Right lobe of liver (tissue), 6 donors: Measurements from ENCODE around the gene ANAPC15. TPM values are rescaled to one million over a fixed set of nuclear protein-coding genes. Genes with fewer than 3 reads are reported as not detected.
A peak's percentile ranks its signal among the peaks of the same experiment; 100 is the strongest.

Source experiments
- ATAC-seq, 4 donors: fragments of 200-7000 bp; cut with Tn5 transposase; one replicate each; pipeline ENCODE4 v1.9.1; 2020; ENCODE audit warnings: mild to moderate bottlenecking in 4 of 4, moderate library complexity in 4 of 4
- DNase-seq, 3 donors: peaks; one replicate each; pipeline ENCODE4 v3.0.0-alpha.2; 2020
- H3K27ac ChIP-seq, 3 donors: fragments of 200-600 bp; one replicate each; pipeline ENCODE4 v1.8.0; 2022
- H3K27me3 ChIP-seq, 2 donors: fragments of 200-600 bp; one replicate each; pipeline ENCODE4 v1.8.0; 2022
- H3K36me3 ChIP-seq, 4 donors: fragments of 200-600 bp; sonication (generic) in 1 of 4; one replicate each; pipeline versions ENCODE4 v1.5.1 to v1.8.0; 2017 to 2022; ENCODE audit warnings: control low read depth in 1 of 4
- H3K4me1 ChIP-seq, 4 donors: fragments of 200-600 bp; sonication (generic) in 1 of 4; one replicate each; pipeline versions ENCODE4 v1.5.1 to v1.8.0; 2017 to 2022; ENCODE audit warnings: control low read depth in 1 of 4
- H3K4me3 ChIP-seq, 3 donors: fragments of 200-600 bp; one replicate each; pipeline ENCODE4 v1.8.0; 2022
- H3K9me3 ChIP-seq, 4 donors: fragments of 200-600 bp; sonication (generic) in 1 of 4; one replicate each; pipeline versions ENCODE4 v1.5.1 to v1.8.0; 2017 to 2022; ENCODE audit warnings: control low read depth in 1 of 4
- POLR2A ChIP-seq: fragments of 450-650 bp; IDR thresholded peaks from one replicate; pipeline ENCODE4 v1.6.1; 2017; ENCODE audit warnings: antibody characterized with exemption, mild to moderate bottlenecking
- WGBS: methylation state at CpG from one replicate; pipeline ENCODE4 v1.1.6; 2018; ENCODE audit warnings: low coverage, low lambda C conversion rate; ENCODE audit not compliant: insufficient coverage; ENCODE audit errors: missing lambda C conversion rate; 5-methylcytosine and 5-hydroxymethylcytosine counted together
- intact Hi-C, 2 donors: fragments of 100-400 bp; cut with DNase I; formaldehyde crosslinking; loops; one replicate each; pipeline versions ENCODE4 v1.11.2 to v1.14.1; 2022
- total RNA-seq, 6 experiments: library from RNA; depleted of rRNA in 2 of 6; stranded (reverse); fragments of >200 nt in 2 of 6; fragmentation: NEBNext Ultra II Directional in 3 of 6; extraction: Animal tissue kit (Norgen Biotek cat#: 25700) in 3 of 6; gene quantifications; one replicate each; pipeline versions ENCODE4 v1.1.0 to v1.2.4, GENCODE V29; 2016 to 2023
- TF ChIP-seq, protein P1 (sequence below), 4 donors: fragments of 200-600 bp in 3 of 4; fragments of 450-650 bp in 1 of 4; IDR thresholded peaks; one replicate each; pipeline versions ENCODE4 v1.5.1 to v1.8.0; 2016 to 2022; ENCODE audit warnings: antibody characterized with exemption in 4 of 4, mild to moderate bottlenecking in 2 of 4
- donor health status: DM: no; HTN: yes; CAD: no.
- donor health status: DM: no; HTN: no; CAD: no.
- donor health status: DM: no; HTN: no; CAD: no.
- donor health status: DM: no; HTN: yes; CAD: no.
- donor health status: DM: no; HTN: yes; CAD: no.

The ANAPC15 gene
- total RNA-seq, 6 experiments from 2014 or later = 11.8 to 17.0 (median 14.2) TPM

DNA sequence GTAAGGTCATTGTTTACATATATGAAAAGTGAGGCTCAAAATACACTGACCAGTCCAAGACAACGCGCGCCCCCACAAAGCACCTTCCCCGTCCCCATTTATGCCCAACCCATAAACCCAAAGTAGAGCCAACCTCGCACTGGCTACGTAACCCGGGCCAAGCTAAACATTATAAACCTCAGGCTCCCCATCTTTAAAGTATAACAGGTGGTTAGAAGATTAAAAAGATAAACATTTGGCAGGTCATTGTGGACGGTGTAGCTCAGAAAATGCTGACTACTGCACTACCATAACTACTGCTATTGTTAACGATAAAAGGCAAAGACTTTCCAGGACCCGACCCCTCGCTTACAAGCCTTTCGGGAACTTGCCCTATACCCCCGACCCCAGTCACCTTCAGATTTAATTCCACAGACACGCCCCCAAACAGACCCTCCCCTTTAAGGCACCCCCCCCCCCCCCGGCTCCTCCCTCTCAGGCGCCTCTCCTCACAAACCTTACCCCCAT, 32.6 kb downstream of the ANAPC15 start:
- DNase-seq (no peak), ATAC-seq (peak; percentile 30 to 62 (median 56))
- Histone ChIP-seq H3K36me3 (no peaks in the 10 kb centered on the region), H3K4me3 (peak overlapping the region; percentile 72 to 74 (median 72)), H3K27me3 (no peaks in the 10 kb centered on the region), H3K4me1 (peaks cover 0 to 10% (median 0%) of the 10 kb centered on the region in 4 donors), H3K27ac (peak overlapping the region; percentile 81 to 86 (median 82)), H3K9me3 (no peaks in the 10 kb centered on the region)
- 0% methylated on average over 13 of the region's 16 CpGs for WGBS
- TF ChIP-seq, protein P1, sequence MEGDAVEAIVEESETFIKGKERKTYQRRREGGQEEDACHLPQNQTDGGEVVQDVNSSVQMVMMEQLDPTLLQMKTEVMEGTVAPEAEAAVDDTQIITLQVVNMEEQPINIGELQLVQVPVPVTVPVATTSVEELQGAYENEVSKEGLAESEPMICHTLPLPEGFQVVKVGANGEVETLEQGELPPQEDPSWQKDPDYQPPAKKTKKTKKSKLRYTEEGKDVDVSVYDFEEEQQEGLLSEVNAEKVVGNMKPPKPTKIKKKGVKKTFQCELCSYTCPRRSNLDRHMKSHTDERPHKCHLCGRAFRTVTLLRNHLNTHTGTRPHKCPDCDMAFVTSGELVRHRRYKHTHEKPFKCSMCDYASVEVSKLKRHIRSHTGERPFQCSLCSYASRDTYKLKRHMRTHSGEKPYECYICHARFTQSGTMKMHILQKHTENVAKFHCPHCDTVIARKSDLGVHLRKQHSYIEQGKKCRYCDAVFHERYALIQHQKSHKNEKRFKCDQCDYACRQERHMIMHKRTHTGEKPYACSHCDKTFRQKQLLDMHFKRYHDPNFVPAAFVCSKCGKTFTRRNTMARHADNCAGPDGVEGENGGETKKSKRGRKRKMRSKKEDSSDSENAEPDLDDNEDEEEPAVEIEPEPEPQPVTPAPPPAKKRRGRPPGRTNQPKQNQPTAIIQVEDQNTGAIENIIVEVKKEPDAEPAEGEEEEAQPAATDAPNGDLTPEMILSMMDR (IDR thresholded peaks at IDR 0.05) = no peak
- TF ChIP-seq POLR2A = no peak
- intact Hi-C loops = no loop called here

DNA sequence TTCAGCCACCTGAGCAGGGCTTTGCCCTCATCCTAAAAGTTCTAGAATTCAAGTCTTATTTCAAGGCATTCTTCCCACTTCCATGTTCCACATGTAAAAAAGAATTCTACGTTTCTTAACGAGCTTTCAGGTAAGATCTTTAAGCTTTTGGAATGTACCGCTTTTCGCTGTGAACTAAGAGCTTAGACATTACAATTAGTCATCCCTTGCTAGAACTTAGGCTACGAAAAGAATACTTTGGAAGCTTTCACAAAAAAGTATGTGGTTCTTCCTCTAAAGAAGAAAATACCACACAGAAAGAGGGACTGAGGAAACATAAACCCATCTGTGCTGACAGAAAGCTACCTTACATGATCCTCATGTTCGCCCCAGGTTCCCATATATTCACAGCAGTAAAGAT, 34.0 kb downstream of the ANAPC15 start:
- no peaks in the 10 kb centered on the region for H3K36me3 ChIP-seq
- ATAC-seq (no peak), DNase-seq (no peak)
- TF ChIP-seq POLR2A = no peak
- TF ChIP-seq, protein P1 (IDR thresholded peaks at IDR 0.05) = no peak
- 85% methylated on average over 6 of the region's 6 CpGs for WGBS
- intact Hi-C loops = no loop called here
- H3K27me3 ChIP-seq = no peaks in the 10 kb centered on the region
- no peaks in the 10 kb centered on the region for H3K9me3 ChIP-seq
- no peak overlapping the region for H3K4me3 ChIP-seq
- H3K27ac ChIP-seq = no peak overlapping the region
- peaks cover 0 to 10% (median 0%) of the 10 kb centered on the region in 4 donors for H3K4me1 ChIP-seq

DNA sequence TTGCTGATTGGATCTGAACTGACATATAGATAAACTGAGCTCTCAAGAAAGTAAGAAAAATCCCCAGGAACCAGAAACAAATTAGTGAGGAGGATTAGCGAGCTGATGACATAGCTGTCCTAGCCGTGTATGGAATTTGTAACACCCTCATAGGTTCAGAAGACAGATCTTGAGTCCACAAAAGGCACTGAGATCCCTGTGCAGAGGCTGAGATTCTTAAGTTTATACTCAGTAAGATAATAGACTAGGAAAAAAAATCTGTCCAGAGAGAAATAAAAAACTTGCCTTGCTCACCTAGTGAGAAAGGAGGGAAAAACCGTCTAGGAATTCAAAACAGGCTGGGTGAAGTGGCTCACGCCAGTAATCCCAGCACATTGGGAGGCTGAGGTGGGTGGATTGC, 36.7 kb downstream of the ANAPC15 start:
- H3K36me3 ChIP-seq = no peaks in the 10 kb centered on the region
- no peaks in the 10 kb centered on the region for H3K27me3 ChIP-seq
- 98% methylated on average over 4 of the region's 4 CpGs for WGBS
- DNase-seq (no peak), ATAC-seq (no peak)
- H3K4me1 ChIP-seq = peaks cover 0 to 5% (median 0%) of the 10 kb centered on the region in 4 donors
- H3K9me3 ChIP-seq = no peaks in the 10 kb centered on the region
- no peak overlapping the region for H3K4me3 ChIP-seq
- no peak for TF ChIP-seq POLR2A
- TF ChIP-seq, protein P1 (IDR thresholded peaks at IDR 0.05) = no peak
- H3K27ac ChIP-seq = no peak overlapping the region
- intact Hi-C loops = no loop called here

DNA sequence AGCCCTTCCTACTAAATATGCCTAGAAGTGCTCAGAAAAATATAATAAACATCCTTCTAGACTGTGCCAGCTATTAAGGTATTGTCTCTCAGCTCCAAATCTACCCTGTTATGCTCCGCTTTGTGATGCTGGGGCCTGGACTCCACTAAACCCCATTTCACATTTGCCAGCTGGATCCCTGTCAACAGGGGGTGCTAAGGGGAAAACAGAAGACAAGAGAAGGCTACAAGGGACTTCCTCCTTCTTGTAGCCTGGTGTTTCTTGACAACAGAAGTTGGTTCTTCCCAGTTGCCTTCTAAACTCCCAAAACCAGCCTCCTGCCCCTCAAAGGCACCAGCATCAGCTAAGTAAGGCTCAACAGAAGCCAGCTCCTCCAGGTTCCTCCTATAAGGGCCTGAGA, 37.4 kb downstream of the ANAPC15 start:
- H3K4me1 ChIP-seq = peaks cover 0 to 11% (median 3%) of the 10 kb centered on the region in 4 donors
- no peaks in the 10 kb centered on the region for H3K9me3 ChIP-seq
- intact Hi-C loops = no loop called here
- no peaks in the 10 kb centered on the region for H3K36me3 ChIP-seq
- peak in 1 of 4 donors; percentile 23 for ATAC-seq
- no peak overlapping the region for H3K4me3 ChIP-seq
- TF ChIP-seq, protein P1 (IDR thresholded peaks at IDR 0.05) = peak in 1 of 4 donors; percentile 4
- no peak for TF ChIP-seq POLR2A
- no peak for DNase-seq
- H3K27ac ChIP-seq = no peak overlapping the region
- 100% methylated on average over 1 of the region's 1 CpG for WGBS
- no peaks in the 10 kb centered on the region for H3K27me3 ChIP-seq
